Fibroblast of mammary gland (primary cell): ENCODE data around the gene FBXO22.

Experiments used
- DNase-seq: peaks from one replicate; pipeline ENCODE4 v3.0.0-alpha.2; 2010; ENCODE audit warnings: low read depth
- H3K4me3 ChIP-seq: 2 replicates; pipeline ENCODE4 v1.5.1; 2011; ENCODE audit warnings: low read depth, mild to moderate bottlenecking, low read length, moderate library complexity; ENCODE audit not compliant: control insufficient read depth
- TF ChIP-seq, protein P1 (sequence below): conservative IDR thresholded peaks from 2 replicates; pipeline ENCODE4 v1.5.1; 2011; ENCODE audit warnings: low read depth, low read length, inconsistent platforms; ENCODE audit not compliant: control insufficient read depth, insufficient read depth

The FBXO22 gene

DNA sequence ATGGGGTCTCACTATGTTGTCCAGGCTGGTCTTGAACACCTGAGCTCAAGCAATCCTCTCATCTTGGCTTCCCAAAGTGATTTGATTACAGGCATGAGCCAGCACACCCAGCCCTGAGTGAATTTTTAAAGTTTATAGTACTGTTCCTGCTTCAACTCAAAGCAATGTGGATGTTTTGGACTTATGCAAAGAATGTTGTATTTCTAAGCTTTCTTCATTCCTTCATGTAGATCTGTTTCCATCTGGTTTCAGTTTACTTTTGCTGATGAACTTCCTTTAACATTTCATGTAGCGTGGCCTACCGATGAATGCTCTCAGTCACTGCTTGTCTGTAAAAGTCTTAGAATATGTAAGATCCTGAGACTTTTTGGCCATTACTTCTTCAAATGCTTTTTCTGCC, 85.4 kb downstream of the FBXO22 start:
- no peak overlapping the region for H3K4me3 ChIP-seq
- peak; percentile 25 for DNase-seq
- TF ChIP-seq, protein P1, sequence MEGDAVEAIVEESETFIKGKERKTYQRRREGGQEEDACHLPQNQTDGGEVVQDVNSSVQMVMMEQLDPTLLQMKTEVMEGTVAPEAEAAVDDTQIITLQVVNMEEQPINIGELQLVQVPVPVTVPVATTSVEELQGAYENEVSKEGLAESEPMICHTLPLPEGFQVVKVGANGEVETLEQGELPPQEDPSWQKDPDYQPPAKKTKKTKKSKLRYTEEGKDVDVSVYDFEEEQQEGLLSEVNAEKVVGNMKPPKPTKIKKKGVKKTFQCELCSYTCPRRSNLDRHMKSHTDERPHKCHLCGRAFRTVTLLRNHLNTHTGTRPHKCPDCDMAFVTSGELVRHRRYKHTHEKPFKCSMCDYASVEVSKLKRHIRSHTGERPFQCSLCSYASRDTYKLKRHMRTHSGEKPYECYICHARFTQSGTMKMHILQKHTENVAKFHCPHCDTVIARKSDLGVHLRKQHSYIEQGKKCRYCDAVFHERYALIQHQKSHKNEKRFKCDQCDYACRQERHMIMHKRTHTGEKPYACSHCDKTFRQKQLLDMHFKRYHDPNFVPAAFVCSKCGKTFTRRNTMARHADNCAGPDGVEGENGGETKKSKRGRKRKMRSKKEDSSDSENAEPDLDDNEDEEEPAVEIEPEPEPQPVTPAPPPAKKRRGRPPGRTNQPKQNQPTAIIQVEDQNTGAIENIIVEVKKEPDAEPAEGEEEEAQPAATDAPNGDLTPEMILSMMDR, result no peak

DNA sequence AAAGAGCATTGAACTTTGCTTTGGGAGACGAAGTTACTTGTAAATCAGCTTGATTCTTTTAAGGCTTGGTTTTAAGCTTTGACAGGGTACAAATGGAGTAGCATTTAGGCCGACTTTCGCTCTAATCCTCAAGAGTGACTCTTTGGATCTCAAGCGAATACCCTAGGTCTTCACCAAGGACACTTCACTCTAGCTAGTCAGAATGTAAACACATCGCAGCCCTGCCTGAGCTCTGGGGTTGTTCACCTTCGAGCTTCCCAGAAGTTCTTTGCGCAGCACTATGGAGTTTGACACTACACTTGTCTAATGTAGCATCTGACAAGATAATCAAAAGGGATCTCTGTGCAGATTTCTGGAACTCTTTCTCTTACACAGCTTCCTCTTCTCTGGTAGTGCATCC, 86.2 kb downstream of the FBXO22 start:
- TF ChIP-seq, protein P1, result no peak
- DNase-seq, result no peak
- H3K4me3 ChIP-seq, result no peak overlapping the region
